Ectodermal cell (in vitro differentiated cells): ENCODE measurements around the gene NUP35.

Experiments used
- H3K27ac ChIP-seq: 2 replicates; pipeline ENCODE4 v1.7.0; 2013; ENCODE audit warnings: mild to moderate bottlenecking, low read depth, low read length; ENCODE audit not compliant: insufficient read depth, poor library complexity, severe bottlenecking
- H3K27me3 ChIP-seq: 2 replicates; pipeline ENCODE4 v1.7.0; 2013; ENCODE audit warnings: mild to moderate bottlenecking, low read length; ENCODE audit not compliant: insufficient read depth, control insufficient read depth, poor library complexity, severe bottlenecking
- H3K36me3 ChIP-seq: one replicate; pipeline ENCODE4 v1.7.0; 2013; ENCODE audit warnings: low read length; ENCODE audit not compliant: control insufficient read depth, insufficient read depth
- H3K4me1 ChIP-seq: one replicate; pipeline ENCODE4 v1.7.0; 2013; ENCODE audit warnings: low read length; ENCODE audit not compliant: control insufficient read depth, insufficient read depth
- H3K4me3 ChIP-seq: 2 replicates; pipeline ENCODE4 v1.7.0; 2013; ENCODE audit warnings: low read depth, low read length, control low read depth; ENCODE audit not compliant: insufficient read depth
- H3K9me3 ChIP-seq: 2 replicates; pipeline ENCODE4 v1.7.0; 2013; ENCODE audit warnings: mild to moderate bottlenecking, low read length, moderate library complexity; ENCODE audit not compliant: control insufficient read depth
- WGBS, 2 experiments: methylation state at CpG; one replicate each; pipeline ENCODE4 v1.1.7; 2013; ENCODE audit warnings: missing lambda C conversion rate in 2 of 2; 5-methylcytosine and 5-hydroxymethylcytosine counted together

NUP35 gene

DNA sequence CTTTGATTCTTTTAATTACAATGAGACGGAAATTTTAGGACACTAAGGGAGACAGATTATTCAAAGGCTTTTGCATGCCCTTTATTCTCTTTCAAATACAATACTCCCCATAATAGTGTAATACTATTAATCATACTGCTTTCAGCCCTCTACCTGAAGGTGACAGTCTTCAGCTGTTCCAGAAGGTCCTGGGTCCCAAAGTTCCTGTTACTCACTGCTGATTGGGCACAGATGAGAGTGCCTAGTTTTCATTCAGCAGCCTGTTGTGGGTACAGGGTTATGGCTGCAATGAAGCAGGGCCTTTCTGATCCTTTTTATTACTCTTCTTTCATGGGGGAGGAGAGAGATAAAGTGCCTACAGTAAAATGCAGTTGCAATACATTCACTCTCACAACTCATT, 80.2 kb downstream of the NUP35 start:
- Histone ChIP-seq H3K36me3 (no peaks in the 10 kb centered on the region), H3K9me3 (no peaks in the 10 kb centered on the region), H3K27me3 (no peaks in the 10 kb centered on the region), H3K4me1 (no peaks in the 10 kb centered on the region), H3K27ac (no peak overlapping the region), H3K4me3 (no peak overlapping the region)
- WGBS, 2 experiments = 83 to 85% methylated on average over 1 of the region's 1 CpG

DNA sequence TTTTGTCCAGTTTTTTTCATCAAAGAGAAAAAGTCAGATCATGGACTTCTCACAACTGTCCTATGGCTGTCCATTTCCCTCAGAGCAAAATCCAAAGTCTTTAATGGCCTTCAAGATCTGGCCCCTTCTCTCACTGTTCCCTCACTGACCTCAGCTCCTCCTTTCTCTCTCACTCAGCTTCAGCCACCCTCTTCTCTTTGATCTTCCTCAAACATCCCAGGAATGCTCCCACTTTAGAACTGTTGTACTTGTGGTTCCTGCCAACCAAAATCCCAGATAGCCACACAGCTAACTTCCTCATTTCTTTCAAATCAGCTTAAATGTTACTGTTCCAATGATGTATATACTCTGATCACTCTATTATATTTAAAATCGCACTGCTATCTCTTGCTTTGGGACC, 82.9 kb downstream of the NUP35 start:
- Histone ChIP-seq H3K9me3 (no peaks in the 10 kb centered on the region), H3K4me1 (no peaks in the 10 kb centered on the region), H3K27me3 (no peaks in the 10 kb centered on the region), H3K4me3 (no peak overlapping the region), H3K36me3 (no peaks in the 10 kb centered on the region), H3K27ac (no peak overlapping the region)
- 90 to 100% methylated on average over 1 of the region's 1 CpG for WGBS, 2 experiments

GRCh38 chr2:183209395-183210028, 85.3 kb downstream of the NUP35 start:
- no peak overlapping the region for H3K4me3 ChIP-seq
- H3K27me3 ChIP-seq = no peaks in the 10 kb centered on the region
- H3K4me1 ChIP-seq = no peaks in the 10 kb centered on the region
- H3K36me3 ChIP-seq = no peaks in the 10 kb centered on the region
- H3K9me3 ChIP-seq = no peaks in the 10 kb centered on the region
- WGBS, 2 experiments = 95 to 97% methylated on average over 1 of the region's 1 CpG
- no peak overlapping the region for H3K27ac ChIP-seq
